Endothelial cell of umbilical vein (primary cell): ENCODE measurements around the gene NFIC. TPM values are rescaled to one million over a fixed set of nuclear protein-coding genes. Genes with fewer than 3 reads are reported as not detected.
A peak's percentile ranks its signal among the peaks of the same experiment; 100 is the strongest.
"Not testable (repeated sequence)": the region's sequence is repeated elsewhere in the genome, so short reads cannot be mapped to it uniquely, and the experiment has no call there.

ENCODE experiments used
- BruUV-seq: library from RNA; stranded (reverse); fragments of 400-500 nt; replicated peaks from 2 replicates; lab custom pipeline; 2021; lab: Mats Ljungman, UMichigan
- CTCF ChIA-PET: fragments of 300-600, 350-600 bp; sonication (Branson Sonifier 250); formaldehyde crosslinking; loops from one replicate; lab custom pipeline; 2021; ENCODE audit warnings: antibody characterized with exemption, inconsistent platforms; lab: Charles Lee
- POLR2A ChIA-PET: fragments of 300-600, 350-600 bp; sonication (Branson Sonifier 250); formaldehyde crosslinking; loops from one replicate; lab custom pipeline; 2021; ENCODE audit warnings: antibody characterized with exemption, inconsistent platforms; lab: Charles Lee
- DNase-seq: peaks from one replicate; pipeline ENCODE4 v3.0.0-alpha.2; 2011; ENCODE audit warnings: low read depth, low spot score
- FAIRE-seq: peaks from 2 replicates; lab custom pipeline; 2011; peaks lifted over from hg19 to GRCh38; lab: Jason Lieb, UNC
- H2AFZ ChIP-seq: 2 replicates; pipeline ENCODE4 v1.6.0; 2012; ENCODE audit warnings: low read depth, low read length, control low read depth, inconsistent platforms
- H3K27ac ChIP-seq: 2 replicates; pipeline ENCODE4 v1.5.1; 2011; ENCODE audit warnings: low read depth, mild to moderate bottlenecking, control low read depth, low read length, moderate library complexity; ENCODE audit not compliant: insufficient read depth
- H3K27me3 ChIP-seq, 2 experiments: 2 replicates each; pipeline versions ENCODE4 v1.6.0 to v1.6.1; 2011; ENCODE audit warnings: low read length in 2 of 2, mixed read lengths in 1 of 2; ENCODE audit not compliant: control insufficient read depth in 2 of 2, insufficient read depth in 2 of 2
- H3K36me3 ChIP-seq, 2 experiments: 2 replicates in 1 of 2; 3 replicates in 1 of 2; pipeline ENCODE4 v1.5.1; 2011; ENCODE audit warnings: low read length in 2 of 2, mild to moderate bottlenecking in 1 of 2, moderate library complexity in 1 of 2; ENCODE audit not compliant: control insufficient read depth in 2 of 2, insufficient read depth in 2 of 2; ENCODE audit errors: extremely low read depth in 1 of 2
- H3K4me1 ChIP-seq: 3 replicates; pipeline ENCODE4 v1.5.1; 2011; ENCODE audit warnings: mild to moderate bottlenecking, low read length; ENCODE audit not compliant: control insufficient read depth, insufficient read depth; ENCODE audit errors: extremely low read depth
- H3K4me2 ChIP-seq: 2 replicates; pipeline ENCODE4 v1.6.1; 2011; ENCODE audit warnings: low read length, control low read depth, mixed read lengths; ENCODE audit not compliant: insufficient read depth
- H3K4me3 ChIP-seq, 3 experiments: fragments of 200-600 bp in 1 of 3; sonication (generic), shearing (Covaris generic) in 1 of 3; replicated peaks in 1 of 3; 2 replicates each; pipeline ENCODE4 v1.5.1; 2011 to 2016; ENCODE audit warnings: control low read depth in 3 of 3, low read length in 3 of 3, mild to moderate bottlenecking in 2 of 3, inconsistent platforms in 1 of 3, low read depth in 1 of 3, moderate library complexity in 1 of 3; ENCODE audit not compliant: insufficient read depth in 1 of 3
- H3K79me2 ChIP-seq: 2 replicates; pipeline ENCODE4 v1.6.0; 2012; ENCODE audit warnings: low read length, inconsistent platforms; ENCODE audit not compliant: control insufficient read depth, insufficient read depth
- H3K9ac ChIP-seq: replicated peaks from 2 replicates; pipeline ENCODE3; 2011; ENCODE audit warnings: low read length, control low read depth; ENCODE audit not compliant: insufficient read depth; ENCODE audit errors: extremely low read depth
- H3K9me1 ChIP-seq: replicated peaks from 3 replicates; pipeline ENCODE4 v1.6.0; 2011; ENCODE audit warnings: mild to moderate bottlenecking, low read length; ENCODE audit not compliant: control insufficient read depth, insufficient read depth; ENCODE audit errors: extremely low read depth
- H3K9me3 ChIP-seq: replicated peaks from 2 replicates; pipeline ENCODE4 v1.5.1; 2012; ENCODE audit warnings: low read length, inconsistent platforms; ENCODE audit not compliant: control insufficient read depth, insufficient read depth
- H4K20me1 ChIP-seq: replicated peaks from 2 replicates; pipeline ENCODE3; 2011; ENCODE audit warnings: mild to moderate bottlenecking, low read length; ENCODE audit not compliant: control insufficient read depth, insufficient read depth; ENCODE audit errors: extremely low read depth
- EZH2 ChIP-seq: IDR thresholded peaks from 2 replicates; pipeline ENCODE4 v1.6.1; 2012; ENCODE audit warnings: borderline replicate concordance, low read depth, mild to moderate bottlenecking, moderate library complexity, low read length, inconsistent platforms; ENCODE audit not compliant: severe bottlenecking
- GATA2 ChIP-seq: IDR thresholded peaks from 2 replicates; pipeline ENCODE4 v1.7.0; 2011; ENCODE audit warnings: low read depth, mild to moderate bottlenecking, moderate library complexity, mixed read lengths, low read length; ENCODE audit not compliant: insufficient read length, insufficient read depth
- JUN ChIP-seq: IDR thresholded peaks from 2 replicates; pipeline ENCODE4 v1.6.1; 2011; ENCODE audit warnings: borderline replicate concordance, low read depth; ENCODE audit not compliant: insufficient read length, insufficient read depth
- POLR2AphosphoS5 ChIP-seq: IDR thresholded peaks from 2 replicates; pipeline ENCODE4 v1.6.1; 2012; ENCODE audit warnings: low read depth, mild to moderate bottlenecking, control low read depth, low read length, moderate library complexity; ENCODE audit not compliant: insufficient read depth
- dilution Hi-C: fragments of 300-500 bp; cut with MboI; formaldehyde crosslinking; loops from one replicate; pipeline ENCODE4 v1.15.0; 2019; ENCODE audit warnings: low sequenced_read_pairs; ENCODE audit not compliant: extremely low pct_ligation_motif_present
- intact Hi-C: fragments of 100-400 bp; cut with micrococcal nuclease; formaldehyde crosslinking; loops from one replicate; pipeline ENCODE4 v1.10.0; 2022
- polyA plus RNA-seq, 4 experiments: library from polyadenylated mRNA; depleted of rRNA in 3 of 4; stranded (reverse) in 3 of 4; unstranded in 1 of 4; fragments of >200 nt; gene quantifications; 2 replicates each; pipeline versions ENCODE4 v1.2.1 to v1.2.3, GENCODE V29; 2011 to 2012; ENCODE audit warnings: missing spikeins in 1 of 4
- total RNA-seq: library from RNA; stranded (reverse); gene quantifications from 2 replicates; pipeline ENCODE4 v1.2.3, GENCODE V29; 2021
- TF ChIP-seq, protein P1 (sequence below): IDR thresholded peaks from 2 replicates; pipeline ENCODE4 v1.6.1; 2011; ENCODE audit not compliant: insufficient read depth, insufficient read length

NFIC gene
- total and polyA plus RNA-seq, 2 donors (not counting 3 experiments of a cell fraction or from before 2014, with no cell fraction given): 11.4 to 133 TPM

DNA sequence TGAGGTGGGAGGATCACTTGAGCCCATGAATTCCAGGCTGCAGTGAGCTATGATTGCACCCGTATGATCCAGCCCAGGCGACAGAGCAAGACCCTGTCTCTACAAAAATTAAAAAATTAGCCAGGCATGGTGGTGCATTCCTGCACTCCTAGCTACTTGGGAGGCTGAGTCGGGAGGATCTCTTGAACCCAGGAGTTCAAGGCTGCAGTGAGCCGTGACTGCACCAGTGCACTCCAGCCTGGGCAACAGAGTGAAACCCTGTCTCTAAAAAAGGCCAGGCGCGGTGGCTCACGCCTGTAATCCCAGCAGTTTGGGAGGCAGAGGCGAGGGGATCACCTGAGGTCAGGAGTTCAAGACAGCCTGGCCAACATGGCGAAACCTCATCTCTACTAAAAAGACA is 23.4 kb upstream of the NFIC start:
- H3K9ac ChIP-seq, dilution Hi-C loops: not testable (repeated sequence)

DNA sequence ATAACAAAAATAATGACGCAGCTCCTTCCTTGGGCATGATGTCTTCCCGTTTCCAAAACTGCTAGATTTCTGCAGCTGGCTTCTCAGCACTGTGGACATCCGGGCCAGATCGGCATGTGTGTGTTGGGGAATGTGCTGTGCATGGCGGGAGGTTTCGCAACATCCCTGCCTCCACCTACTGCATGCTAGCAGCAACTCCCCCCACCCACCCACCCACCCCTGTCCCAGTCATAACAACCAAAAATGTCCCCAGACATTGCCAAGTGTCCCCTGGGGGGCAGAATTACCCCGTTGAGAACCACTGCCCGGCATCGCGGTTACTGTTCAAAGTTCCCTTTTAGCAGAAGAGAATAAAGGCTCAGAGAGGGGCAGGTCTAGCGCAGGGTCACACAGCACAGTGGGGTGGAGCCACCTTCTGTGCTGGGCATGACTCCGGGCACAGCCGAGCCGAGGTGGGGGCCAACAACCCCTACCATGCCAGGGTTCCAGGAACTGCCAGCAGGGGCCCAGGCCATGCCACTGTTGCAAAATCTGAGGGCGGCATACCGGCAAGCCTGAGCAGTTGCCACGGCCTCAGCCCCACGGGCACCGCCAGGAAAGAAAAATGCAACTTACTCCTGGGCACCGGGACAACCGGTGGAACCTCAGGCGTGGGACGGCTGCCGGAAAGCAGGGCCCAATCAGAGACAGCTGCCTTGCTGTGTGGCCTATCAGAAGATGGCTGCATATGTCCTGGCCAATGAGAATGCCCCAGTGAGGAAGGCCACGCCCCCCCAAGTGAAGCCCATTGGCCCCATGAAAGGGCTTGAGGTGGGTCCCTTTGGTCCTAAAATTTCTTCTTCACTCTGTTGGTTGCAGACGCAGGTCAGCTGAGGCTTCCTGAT is 22.5 kb upstream of the NFIC start:
- H3K27me3 ChIP-seq: no peaks in the 10 kb centered on the region
- TF ChIP-seq, protein P1, sequence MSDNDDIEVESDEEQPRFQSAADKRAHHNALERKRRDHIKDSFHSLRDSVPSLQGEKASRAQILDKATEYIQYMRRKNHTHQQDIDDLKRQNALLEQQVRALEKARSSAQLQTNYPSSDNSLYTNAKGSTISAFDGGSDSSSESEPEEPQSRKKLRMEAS: no peak
- TF ChIP-seq GATA2 (no peak), JUN (no peak), POLR2AphosphoS5 (no peak), EZH2 (no peak)
- H3K4me3 ChIP-seq: no peak overlapping the region
- dilution Hi-C loops: no loop called here
- no peak overlapping the region for H2AFZ ChIP-seq
- BruUV-seq: no TSS peak
- no peaks in the 10 kb centered on the region for H3K9me1 ChIP-seq
- intact Hi-C loops: no loop called here
- CTCF ChIA-PET: interaction anchor here (1.1 to 2.7 kb wide), 4 partner anchors 85 to 141 kb away, joined by 3 to 11 read pairs (median 6); no protein-coding TSS in a partner anchor
- H3K9ac ChIP-seq: no peak overlapping the region
- DNase-seq (peak; percentile 31), FAIRE-seq (peak; percentile 21)
- no peak overlapping the region for H3K4me2 ChIP-seq
- POLR2A ChIA-PET: no interaction called here
- no peaks in the 10 kb centered on the region for H3K79me2 ChIP-seq
- H3K27ac ChIP-seq: no peak overlapping the region
- H3K4me1 ChIP-seq: no peaks in the 10 kb centered on the region
- no peaks in the 10 kb centered on the region for H3K9me3 ChIP-seq
- H4K20me1 ChIP-seq: no peaks in the 10 kb centered on the region
- H3K36me3 ChIP-seq: no peaks in the 10 kb centered on the region

More for the DNA sequence above, 23.4 kb upstream of the NFIC start:
- H3K36me3 ChIP-seq, H3K9me3 ChIP-seq, H4K20me1 ChIP-seq, H3K27ac ChIP-seq, DNase-seq, FAIRE-seq, POLR2A ChIA-PET, H3K27me3 ChIP-seq, H3K4me3 ChIP-seq, intact Hi-C loops, H3K4me1 ChIP-seq, H3K4me2 ChIP-seq, H2AFZ ChIP-seq, H3K9me1 ChIP-seq, BruUV-seq, H3K79me2 ChIP-seq: not testable (repeated sequence)
- CTCF ChIA-PET: interaction anchor here (0.7 to 2.7 kb wide), 5 partner anchors 86 to 142 kb away, joined by 3 to 11 read pairs (median 3); no protein-coding TSS in a partner anchor
